ENCODE measurements around the gene NASP. TPM values are rescaled to one million over a fixed set of nuclear protein-coding genes. Genes with fewer than 3 reads are reported as not detected.

The NASP gene
- total and polyA plus RNA-seq, 2 of the 13 experiments (the other 11 are each of a cell fraction or from before 2014, with no cell fraction given): 132 to 256 TPM

GRCh38 chr1:45583666-45584350 is at the start of gene NASP (continued):
- TF ChIP-seq CERS6 (CRISPR knock-in tag; IDR thresholded peaks at IDR 0.05) (no peak), ZBTB7A (CRISPR knock-in tag; IDR thresholded peaks at IDR 0.05) (peak; percentile 69; the same call in 1 of the 2 replicates), NR2C2 (CRISPR knock-in tag; IDR thresholded peaks at IDR 0.05; ENCODE audit: borderline replicate concordance) (no peak), ZNF589 (CRISPR knock-in tag; conservative IDR thresholded peaks at IDR 0.05) (0 out of 2 replicates have a peak, but pooled peaks have one; percentile 80), RBFOX2 (IDR thresholded peaks at IDR 0.05; ENCODE audit: low read depth, low read length) (peak; percentile 81), ZNF296 (CRISPR knock-in tag; conservative IDR thresholded peaks at IDR 0.05) (0 out of 2 replicates have a peak, but pooled peaks have one; percentile 29), ZXDC (CRISPR knock-in tag; IDR thresholded peaks at IDR 0.05) (peak; percentile 71; the same call in 1 of the 2 replicates), ZFAT (CRISPR knock-in tag; conservative IDR thresholded peaks at IDR 0.05) (no peak), PRDM10 (CRISPR knock-in tag; IDR thresholded peaks at IDR 0.05; ENCODE audit: low read depth) (no peak; the same call in 1 of the 2 replicates), ZFYVE20 (CRISPR knock-in tag; IDR thresholded peaks at IDR 0.05; ENCODE audit: borderline replicate concordance, low read depth) (no peak), RFX3 (CRISPR knock-in tag; IDR thresholded peaks at IDR 0.05) (no peak), HINFP (CRISPR knock-in tag; IDR thresholded peaks at IDR 0.05; ENCODE audit: low read depth) (no peak), KDM5A (IDR thresholded peaks at IDR 0.05; ENCODE audit: borderline replicate concordance, low read length) (peak; percentile 88), CBX5 (CRISPR knock-in tag; IDR thresholded peaks at IDR 0.05; ENCODE audit: borderline replicate concordance) (no peak), KLF15 (CRISPR knock-in tag; IDR thresholded peaks at IDR 0.05; ENCODE audit: borderline replicate concordance) (0 out of 2 replicates have a peak, but pooled peaks have one; percentile 22), MNT (IDR thresholded peaks at IDR 0.05) (no peak), FOXJ3 (CRISPR knock-in tag; IDR thresholded peaks at IDR 0.05; ENCODE audit: borderline replicate concordance) (no peak), SP5 (CRISPR knock-in tag; IDR thresholded peaks at IDR 0.05; ENCODE audit: borderline replicate concordance, low read depth) (no peak)

Data from HepG2 (cell line).